Bronchial epithelial cell (primary cell): ENCODE measurements around the gene FBXW2. TPM values are rescaled to one million over a fixed set of nuclear protein-coding genes. Genes with fewer than 3 reads are reported as not detected.
A peak's percentile ranks its signal among the peaks of the same experiment; 100 is the strongest.

Experiments used
- DNase-seq: peaks from one replicate; pipeline ENCODE4 v3.0.0-alpha.2; 2010; ENCODE audit warnings: low read depth
- FAIRE-seq: peaks from 2 replicates; lab custom pipeline; 2011; peaks lifted over from hg19 to GRCh38; lab: Jason Lieb, UNC
- H3K27me3 ChIP-seq: 2 replicates; pipeline ENCODE4 v1.5.1; 2011; ENCODE audit warnings: low read length; ENCODE audit not compliant: control insufficient read depth, insufficient read depth
- H3K36me3 ChIP-seq: 2 replicates; pipeline ENCODE4 v1.5.1; 2011; ENCODE audit warnings: low read length; ENCODE audit not compliant: control insufficient read depth, insufficient read depth
- H3K4me3 ChIP-seq: 2 replicates; pipeline ENCODE4 v1.5.1; 2011; ENCODE audit warnings: mild to moderate bottlenecking, low read depth, low read length, control low read depth
- total RNA-seq: library from RNA; depleted of rRNA; stranded (reverse); fragments of >200 nt; gene quantifications from 2 replicates; pipeline ENCODE4 v1.2.1, GENCODE V29; 2014
- TF ChIP-seq, protein P1 (sequence below): IDR thresholded peaks from 2 replicates; pipeline ENCODE4 v1.5.1; 2011; ENCODE audit warnings: mild to moderate bottlenecking, moderate library complexity, low read length, control low read depth, inconsistent platforms; ENCODE audit not compliant: insufficient read depth, severe bottlenecking

FBXW2 gene
- total RNA-seq, 1 donor from 2014 or later, result 31.1 TPM

DNA sequence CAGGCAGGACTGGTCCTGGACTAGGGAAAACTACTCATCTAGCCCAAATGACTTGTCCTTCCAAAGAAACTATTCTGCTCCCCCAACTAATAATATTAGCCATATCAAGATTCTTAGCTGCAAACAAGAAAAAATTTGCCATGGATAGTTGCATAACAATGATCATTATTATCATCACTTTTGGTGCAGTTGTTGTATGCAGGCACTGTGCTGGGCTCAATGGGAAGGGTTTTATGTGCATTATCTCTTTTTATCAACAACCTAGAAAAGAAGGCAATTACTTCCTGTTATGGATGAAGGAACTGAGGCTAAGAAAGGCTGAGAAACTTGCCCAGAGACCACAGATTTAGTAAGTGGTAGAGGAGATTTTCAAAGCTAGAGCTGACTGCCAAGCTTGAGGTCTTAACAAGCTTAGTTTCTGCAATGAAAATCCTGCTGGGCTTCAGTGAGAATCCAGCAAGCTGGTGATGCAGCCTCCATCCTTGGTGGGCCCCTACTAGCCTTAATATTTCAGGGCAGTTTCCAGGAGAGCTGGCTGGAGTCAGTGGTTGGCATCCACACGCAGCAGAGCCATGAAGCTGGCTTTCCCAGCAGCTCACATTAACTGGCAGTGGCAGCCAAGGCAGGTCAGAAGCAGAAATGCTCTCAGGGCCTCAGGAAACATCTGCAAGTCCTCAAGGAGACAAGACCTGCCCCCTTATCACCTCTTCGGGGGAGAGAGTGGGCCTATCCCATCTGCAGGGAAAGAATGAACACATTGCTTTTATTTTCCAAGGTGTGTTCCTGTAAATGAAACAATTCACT is 58.4 kb downstream of the FBXW2 start:
- no peak overlapping the region for H3K4me3 ChIP-seq
- DNase-seq (no peak), FAIRE-seq (no peak)

DNA sequence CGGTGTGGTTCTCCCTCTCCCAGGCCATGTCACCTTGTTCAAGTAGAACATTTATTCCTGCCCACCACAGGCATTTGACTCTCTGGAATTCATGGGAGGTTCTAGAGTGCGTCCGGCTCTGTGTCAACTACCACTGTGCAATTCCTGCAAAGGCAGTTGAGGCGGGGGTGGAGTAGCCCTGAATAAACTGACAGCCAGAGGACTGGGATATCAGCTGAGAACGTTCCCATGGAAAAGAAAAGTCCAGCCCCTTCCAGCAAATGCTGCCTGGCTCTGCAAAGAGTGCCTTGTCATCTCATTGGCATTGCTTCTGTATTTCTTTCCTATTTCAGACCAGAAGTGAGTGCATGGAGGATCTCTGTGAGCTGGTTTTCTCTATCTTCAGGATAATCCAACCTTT is 60.0 kb downstream of the FBXW2 start:
- Histone ChIP-seq H3K36me3 (no peaks in the 10 kb centered on the region), H3K4me3 (no peak overlapping the region), H3K27me3 (no peaks in the 10 kb centered on the region)
- DNase-seq, result peak; percentile 42
- no peak for FAIRE-seq
- TF ChIP-seq, protein P1, sequence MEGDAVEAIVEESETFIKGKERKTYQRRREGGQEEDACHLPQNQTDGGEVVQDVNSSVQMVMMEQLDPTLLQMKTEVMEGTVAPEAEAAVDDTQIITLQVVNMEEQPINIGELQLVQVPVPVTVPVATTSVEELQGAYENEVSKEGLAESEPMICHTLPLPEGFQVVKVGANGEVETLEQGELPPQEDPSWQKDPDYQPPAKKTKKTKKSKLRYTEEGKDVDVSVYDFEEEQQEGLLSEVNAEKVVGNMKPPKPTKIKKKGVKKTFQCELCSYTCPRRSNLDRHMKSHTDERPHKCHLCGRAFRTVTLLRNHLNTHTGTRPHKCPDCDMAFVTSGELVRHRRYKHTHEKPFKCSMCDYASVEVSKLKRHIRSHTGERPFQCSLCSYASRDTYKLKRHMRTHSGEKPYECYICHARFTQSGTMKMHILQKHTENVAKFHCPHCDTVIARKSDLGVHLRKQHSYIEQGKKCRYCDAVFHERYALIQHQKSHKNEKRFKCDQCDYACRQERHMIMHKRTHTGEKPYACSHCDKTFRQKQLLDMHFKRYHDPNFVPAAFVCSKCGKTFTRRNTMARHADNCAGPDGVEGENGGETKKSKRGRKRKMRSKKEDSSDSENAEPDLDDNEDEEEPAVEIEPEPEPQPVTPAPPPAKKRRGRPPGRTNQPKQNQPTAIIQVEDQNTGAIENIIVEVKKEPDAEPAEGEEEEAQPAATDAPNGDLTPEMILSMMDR, result no peak

More for the DNA sequence above, 58.4 kb downstream of the FBXW2 start:
- TF ChIP-seq, protein P1, result no peak
- Histone ChIP-seq H3K27me3 (no peaks in the 10 kb centered on the region), H3K36me3 (no peaks in the 10 kb centered on the region)

DNA sequence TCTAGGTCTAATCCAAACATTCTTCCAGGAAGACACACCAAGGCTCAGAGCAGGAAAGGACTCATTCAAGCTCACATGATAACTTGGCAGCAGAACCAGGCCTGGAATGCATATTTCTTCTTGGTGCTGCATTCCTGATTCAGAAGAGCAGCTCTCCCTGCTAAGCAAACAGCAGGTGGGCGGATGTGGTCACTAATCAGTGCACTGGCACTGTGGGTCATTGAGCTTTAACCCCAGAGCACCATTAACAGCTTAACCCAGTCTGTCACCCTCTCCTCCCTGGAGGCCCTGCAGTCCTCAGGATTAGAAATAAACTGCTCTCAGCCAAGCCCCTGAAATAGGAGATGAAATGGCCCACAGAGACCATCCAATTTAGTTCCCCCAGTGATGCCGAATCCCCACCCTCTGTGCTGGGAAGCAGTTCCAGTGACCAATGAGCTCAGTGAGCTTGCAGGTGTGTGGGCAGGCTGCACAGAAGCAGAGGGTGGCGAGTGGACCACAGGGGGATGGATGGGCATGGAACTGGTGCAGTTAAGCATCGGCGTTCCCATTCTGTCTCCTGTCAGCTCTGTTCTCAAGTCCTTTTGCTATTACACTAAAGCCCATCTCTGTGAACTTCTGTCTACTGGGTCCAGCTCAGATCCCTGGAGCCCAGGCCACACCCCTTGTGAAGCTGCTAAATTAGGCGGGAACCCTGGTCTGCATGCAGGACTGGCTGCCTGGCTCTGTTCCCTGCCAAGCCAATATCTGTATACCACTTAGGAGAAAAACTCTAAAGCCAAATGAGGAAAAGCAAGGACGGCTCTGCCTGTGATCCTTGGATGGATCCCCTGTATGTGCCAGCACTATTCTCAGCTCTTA is 62.3 kb downstream of the FBXW2 start:
- Histone ChIP-seq H3K27me3 (no peaks in the 10 kb centered on the region), H3K4me3 (no peak overlapping the region), H3K36me3 (no peaks in the 10 kb centered on the region)
- no peak for FAIRE-seq
- TF ChIP-seq, protein P1, result no peak
- peak; percentile 94 for DNase-seq

DNA sequence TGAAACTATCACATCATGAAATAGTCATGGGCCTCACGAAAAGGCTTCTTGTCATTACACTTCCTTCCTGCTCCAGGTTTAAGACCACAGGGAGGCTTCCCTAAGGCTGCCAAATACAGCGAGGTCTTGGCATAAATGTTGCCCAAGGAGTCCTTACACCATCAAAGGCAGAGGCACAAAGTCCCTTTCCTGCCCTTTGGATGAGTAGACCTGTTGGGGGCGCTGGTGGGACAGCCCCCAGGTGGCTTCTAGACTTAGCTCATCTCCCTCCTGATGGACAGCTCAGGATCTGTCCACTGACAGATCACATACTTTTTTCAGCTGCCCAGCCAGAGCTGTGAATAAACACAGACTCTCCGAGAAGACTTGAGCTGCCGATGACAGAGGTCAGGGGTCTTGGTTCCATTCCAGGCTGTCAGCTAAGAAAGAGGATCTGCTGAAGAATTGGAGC is 63.4 kb downstream of the FBXW2 start:
- Histone ChIP-seq H3K36me3 (no peaks in the 10 kb centered on the region), H3K4me3 (no peak overlapping the region), H3K27me3 (no peaks in the 10 kb centered on the region)
- FAIRE-seq (no peak), DNase-seq (no peak)
- TF ChIP-seq, protein P1, result no peak

DNA sequence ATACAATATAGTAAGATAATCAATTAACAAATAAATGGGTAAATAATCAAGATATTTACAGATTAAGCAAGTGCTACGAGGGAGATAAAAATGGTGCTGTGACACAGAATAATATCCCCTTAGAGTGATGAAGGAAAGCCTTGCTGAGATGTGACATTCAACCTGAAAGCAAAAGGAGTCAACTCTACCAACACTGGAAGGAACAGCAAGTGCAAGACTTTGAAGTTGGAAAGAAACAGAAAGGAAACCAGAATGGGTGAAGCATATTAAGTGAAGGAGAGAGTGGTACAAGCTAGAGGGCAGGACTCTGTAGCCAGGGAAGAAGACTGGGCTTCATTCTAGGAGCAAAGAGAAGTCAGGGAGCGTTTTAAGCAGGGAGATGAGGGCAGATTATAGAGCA is 66.7 kb downstream of the FBXW2 start:
- H3K36me3 ChIP-seq, result no peaks in the 10 kb centered on the region
- FAIRE-seq (no peak), DNase-seq (no peak)
- no peak overlapping the region for H3K4me3 ChIP-seq
- TF ChIP-seq, protein P1, result no peak
- H3K27me3 ChIP-seq, result no peaks in the 10 kb centered on the region
